ENCODE results near the gene ACYP1.
A peak's percentile ranks its signal among the peaks of the same experiment; 100 is the strongest.
"Not testable (repeated sequence)": the region's sequence is repeated elsewhere in the genome, so short reads cannot be mapped to it uniquely, and the experiment has no call there.

ACYP1 gene

GRCh38 chr14:75068294-75069120 is 4.7 kb upstream of the ACYP1 start:
- no peak for DNase-seq

- DNase-seq, result not testable (repeated sequence)
Measured at GRCh38 chr14:75067765-75068164, 3.9 kb upstream of the ACYP1 start.

DNA sequence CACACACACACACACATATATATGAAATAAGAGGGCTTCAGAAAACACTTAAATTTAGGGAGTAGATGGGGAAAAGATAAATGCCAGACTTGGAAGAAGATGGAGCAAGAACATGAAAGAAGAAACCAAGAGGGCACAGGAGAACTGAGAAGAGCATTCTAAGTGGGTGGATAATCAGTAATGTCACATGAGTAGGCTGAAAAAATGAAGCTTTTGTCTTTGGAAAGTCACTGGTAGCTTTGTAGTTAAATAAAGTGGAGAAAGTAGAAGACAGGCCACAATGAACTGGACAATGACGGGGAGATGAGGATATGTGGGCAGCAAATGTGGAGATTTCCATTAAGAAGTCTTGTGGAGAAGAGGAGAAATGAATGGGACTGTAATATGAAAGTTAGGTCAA is 3.4 kb upstream of the ACYP1 start:
- DNase-seq, result no peak

GRCh38 chr14:75066691-75067090 is 2.9 kb upstream of the ACYP1 start:
- DNase-seq, result no peak

GRCh38 chr14:75064205-75064567 is 362 bp upstream of the ACYP1 start:
- DNase-seq, result no peak

GRCh38 chr14:75063013-75063412 is 811 bp downstream of the ACYP1 start:
- DNase-seq, result no peak

DNA sequence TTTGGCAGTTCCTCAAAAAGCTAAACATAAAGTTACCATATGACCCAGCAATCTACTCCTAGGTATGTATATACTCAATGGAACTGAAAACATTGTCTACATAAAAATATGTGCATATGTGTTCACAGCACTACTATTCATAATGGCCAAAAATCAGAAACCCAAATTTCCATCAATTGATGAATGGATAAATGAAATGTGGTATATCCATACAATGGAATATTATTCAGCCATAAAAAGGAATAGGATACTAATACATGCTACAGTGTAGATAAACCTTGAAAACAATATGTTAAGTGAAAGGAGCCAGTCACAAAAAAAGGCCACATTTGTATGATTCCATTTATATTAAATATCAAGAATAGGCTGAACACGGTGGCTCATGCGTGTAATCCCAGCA is 3.4 kb downstream of the ACYP1 start:
- DNase-seq, result no peak

DNA sequence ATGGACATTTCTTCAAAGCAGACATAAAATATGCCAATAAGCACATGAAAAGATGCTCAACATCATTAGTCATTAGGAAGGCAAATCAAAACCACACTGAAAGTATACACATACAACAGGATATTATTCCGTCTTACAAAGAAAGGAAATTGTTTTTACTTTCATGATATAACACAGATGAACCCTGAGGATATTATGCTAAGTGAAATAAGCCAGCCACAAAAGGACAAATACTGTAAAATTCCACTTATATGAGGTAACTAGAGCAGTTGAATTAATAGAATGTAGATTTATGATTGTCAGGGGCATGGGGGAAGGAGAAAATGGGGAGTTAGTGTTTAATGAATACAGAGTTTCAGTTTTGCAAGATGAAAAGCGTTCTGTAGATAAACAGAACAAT is 4.2 kb downstream of the ACYP1 start:
- DNase-seq, result no peak

GRCh38 chr14:75054421-75054820 is 9.4 kb downstream of the ACYP1 start:
- DNase-seq, result no peak

- DNase-seq, result no peak
Measured at GRCh38 chr14:75053396-75054291, 10.2 kb downstream of the ACYP1 start.

DNA sequence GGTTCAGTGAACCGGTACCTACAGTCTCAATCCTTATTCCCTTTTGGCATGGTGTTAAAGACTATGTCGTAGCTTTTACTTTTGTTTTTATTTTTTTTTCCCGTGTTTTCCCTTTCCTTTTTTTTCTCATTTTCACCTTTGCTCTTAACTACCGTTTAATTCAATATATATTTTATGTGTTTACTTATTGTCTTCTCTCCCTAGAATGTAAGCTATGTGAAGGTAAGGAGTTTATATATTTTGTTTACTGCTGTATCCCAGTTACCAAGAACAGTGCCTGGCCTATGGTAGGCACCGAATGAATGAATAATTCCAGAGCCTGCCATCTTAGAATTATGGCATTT is 12.3 kb downstream of the ACYP1 start:
- DNase-seq, result no peak

- DNase-seq, result peak; percentile 82
Measured at GRCh38 chr14:75050852-75051555, 12.8 kb downstream of the ACYP1 start, which contains the start of gene MLH3. MLH3 (minus strand) TSS chr14:75051467; CDS start chr14:75049655, 1,812 bp downstream.

DNA sequence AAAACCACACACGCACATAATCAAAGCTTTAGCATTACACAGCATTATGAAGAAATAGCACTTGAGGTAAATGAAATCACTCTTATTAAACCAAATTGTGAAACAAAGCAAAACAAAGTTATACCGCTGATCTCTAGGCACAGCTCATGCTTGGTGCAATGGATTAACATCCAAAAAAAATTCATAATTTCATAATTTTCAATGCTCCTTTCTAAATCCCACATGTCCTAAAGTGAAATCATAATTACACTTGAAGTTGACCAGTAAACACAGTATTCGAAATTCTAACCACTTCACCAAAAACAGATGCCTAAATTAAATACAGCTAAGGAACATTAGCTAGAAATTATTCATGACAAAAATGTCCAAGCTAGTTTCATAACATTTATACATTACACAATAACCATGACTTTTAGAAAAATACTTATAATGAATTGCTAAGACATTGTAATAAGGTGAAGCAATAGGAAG is 14.1 kb downstream of the ACYP1 start:
- DNase-seq, result no peak

DNA sequence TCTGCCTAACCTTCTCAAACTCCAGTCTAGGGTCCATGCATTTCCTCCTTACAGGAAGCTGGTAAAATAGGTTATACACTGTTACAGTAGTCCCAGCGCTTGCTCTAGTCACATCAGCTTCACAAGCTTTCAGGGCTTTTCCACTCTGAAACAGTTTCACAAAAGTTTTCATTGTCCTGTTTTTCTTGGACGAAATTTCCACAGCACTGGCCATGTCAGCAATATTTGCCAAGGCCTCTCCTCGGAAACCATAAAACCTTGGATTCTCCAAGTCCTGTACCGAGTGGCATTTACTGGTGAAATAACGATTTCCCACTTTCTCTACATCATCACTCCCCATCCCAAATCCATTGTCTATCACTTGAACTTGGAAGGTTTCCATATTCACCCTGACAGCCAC is 14.7 kb downstream of the ACYP1 start:
- no peak for DNase-seq

GRCh38 chr14:75048101-75048500 is 15.7 kb downstream of the ACYP1 start:
- no peak for DNase-seq

DNA sequence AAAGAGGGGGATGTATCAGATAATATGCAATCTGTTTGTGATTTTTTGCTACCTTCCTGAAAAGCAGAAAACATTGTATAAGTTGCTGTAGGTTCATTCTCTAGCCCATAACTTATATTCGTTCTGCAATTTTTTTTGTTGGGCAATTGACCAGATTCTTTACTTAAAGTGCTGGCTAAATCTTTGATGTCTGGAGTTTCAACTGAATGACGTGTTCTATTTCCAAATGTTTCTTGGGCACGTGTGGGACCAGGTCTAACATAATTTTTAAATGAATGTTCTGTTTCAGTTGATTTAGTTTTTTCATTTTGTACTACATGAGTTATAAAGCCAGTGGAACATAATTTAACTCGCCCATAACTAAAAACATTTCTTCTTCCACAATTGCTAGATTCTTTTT is 16.3 kb downstream of the ACYP1 start:
- DNase-seq, result no peak

DNA sequence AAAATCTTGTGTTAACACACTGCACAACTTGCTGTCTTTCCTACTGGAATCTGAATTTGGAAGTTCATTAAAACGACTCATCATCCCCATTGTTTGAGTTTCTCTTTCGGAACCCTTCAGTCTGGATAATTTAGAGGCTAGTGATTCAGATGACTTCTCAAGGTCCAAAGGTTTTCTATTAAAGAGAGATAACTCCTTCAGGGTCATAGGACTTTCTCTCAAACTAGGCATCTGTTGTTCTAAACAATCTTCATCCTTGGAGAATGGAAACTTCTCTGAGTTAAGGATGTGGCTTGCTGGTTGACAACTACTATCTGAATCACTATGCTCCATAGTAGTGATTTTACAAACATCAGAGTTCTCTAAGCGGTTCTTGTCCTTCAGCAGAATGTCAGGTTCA is 16.9 kb downstream of the ACYP1 start:
- DNase-seq, result no peak

DNA sequence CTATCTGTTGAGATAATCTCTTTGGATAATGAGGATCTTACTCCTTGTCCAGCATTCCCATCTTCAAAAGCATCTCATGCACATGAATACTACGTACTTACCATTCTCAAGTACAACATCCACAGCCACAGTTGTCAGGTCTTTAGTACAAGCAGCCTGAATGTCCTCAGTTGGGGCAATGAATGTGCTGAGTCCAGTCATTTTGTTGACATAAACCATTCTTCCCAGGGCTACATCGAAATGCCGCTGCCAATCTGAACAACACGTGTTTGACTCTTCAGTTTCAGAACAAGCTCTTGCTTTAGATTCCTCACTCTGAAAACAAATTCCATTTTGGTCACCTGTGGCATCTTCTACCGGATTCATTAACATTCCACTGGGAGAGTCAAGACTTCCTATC is 17.5 kb downstream of the ACYP1 start:
- DNase-seq, result no peak

DNA sequence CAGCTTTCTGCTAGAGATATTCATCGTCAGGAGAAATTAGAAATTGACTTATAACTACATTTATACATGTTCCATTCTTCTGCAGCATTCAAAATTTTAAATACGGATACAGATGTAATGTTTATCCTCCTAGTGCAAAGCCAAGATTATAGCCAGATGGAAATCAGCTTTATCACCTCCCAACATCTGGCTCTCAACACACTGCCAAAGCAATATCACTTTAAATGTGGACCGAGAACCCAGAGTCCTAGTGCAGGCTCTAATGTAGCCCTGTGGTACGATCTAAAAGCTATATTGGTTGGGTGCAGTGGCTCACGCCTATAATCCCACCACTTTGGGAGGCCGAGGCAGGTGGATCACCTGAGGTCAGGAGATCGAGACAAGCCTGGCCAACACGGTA is 19.1 kb downstream of the ACYP1 start:
- no peak for DNase-seq

DNA sequence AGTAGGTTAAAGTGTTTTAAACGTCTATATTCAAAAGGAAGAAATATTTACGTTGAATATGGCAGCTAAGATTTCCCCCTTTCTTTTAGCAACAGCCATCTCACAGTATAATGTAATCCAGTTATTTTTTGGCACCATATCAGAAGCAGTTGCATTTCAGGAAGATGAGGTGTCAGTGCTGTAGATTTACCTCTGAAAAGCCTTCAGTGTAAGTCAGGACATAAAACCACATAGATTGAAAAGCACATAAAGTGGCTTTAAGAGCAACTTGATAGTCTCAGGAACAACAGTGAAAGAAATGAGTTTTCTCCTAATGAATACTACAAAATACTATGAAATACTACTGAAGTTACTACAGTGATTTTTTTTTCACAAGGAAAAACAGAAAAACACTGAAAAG is 19.5 kb downstream of the ACYP1 start:
- DNase-seq, result no peak

- DNase-seq, result no peak
Measured at GRCh38 chr14:75042035-75042434, 21.8 kb downstream of the ACYP1 start.

DNA sequence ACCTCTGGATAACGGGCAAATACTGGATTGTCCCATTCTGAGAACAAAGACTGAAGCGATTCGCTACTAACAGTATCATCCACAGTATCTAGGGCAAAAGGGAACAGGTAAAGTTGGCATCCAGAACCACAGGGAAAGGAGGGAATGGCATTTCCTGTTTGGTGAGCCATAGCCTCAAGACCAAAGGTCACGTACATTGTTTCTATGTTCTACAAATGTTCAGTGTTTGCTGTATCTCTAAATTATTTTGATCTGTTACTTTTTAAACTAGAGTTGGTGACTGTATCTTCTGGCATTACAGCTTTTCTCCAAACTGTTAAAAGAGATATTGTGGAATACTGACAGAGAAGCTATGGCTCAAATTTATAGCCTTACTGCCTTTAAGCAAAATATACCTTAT is 22.2 kb downstream of the ACYP1 start:
- DNase-seq, result no peak

GRCh38 chr14:75040959-75041358 is 22.9 kb downstream of the ACYP1 start:
- no peak for DNase-seq

Data from activated CD4-positive, CD25-positive, alpha-beta regulatory T cell treated with anti-CD3 and anti-CD28 coated beads, Interleukin-2, amount 50 U/mL, for 72 hours (primary cell).